Measurements from ENCODE around the gene PDIA2.

PDIA2 gene

GRCh38 chr16:278863-279366 is 4.0 kb upstream of the PDIA2 start (continued):
- TF ChIP-seq BCL6B (tag by site-specific recombination; IDR thresholded peaks at IDR 0.05), result no peak
- peak; percentile 64 for TF ChIP-seq ZBTB17 (tag by site-specific recombination; IDR thresholded peaks at IDR 0.05)
- 0 out of 2 replicates have a peak, but pooled peaks have one; percentile 26 for TF ChIP-seq HIC1 (tag by site-specific recombination; IDR thresholded peaks at IDR 0.05)

GRCh38 chr16:279531-279930 is 3.4 kb upstream of the PDIA2 start:
- H3K4me3 ChIP-seq (ENCODE audit: low read depth, low read length), result no peak overlapping the region
- no peak overlapping the region; the same call in 1 of the 2 replicates for H3K27ac ChIP-seq (ENCODE audit: extremely low read depth, low read depth, low read length)
- H3K36me3 ChIP-seq (ENCODE audit: control insufficient read depth in 2 of 2, insufficient read depth in 1 of 2, low read length in 2 of 2), result no peaks in the 10 kb centered on the region
- no peaks in the 10 kb centered on the region for H3K9me3 ChIP-seq (ENCODE audit: control insufficient read depth, insufficient read depth, low read depth, low read length)
- H3K4me1 ChIP-seq (ENCODE audit: control insufficient read depth, insufficient read depth, low read length), result no peaks in the 10 kb centered on the region
- CTCF ChIA-PET, result interaction anchor here (1.0 kb wide), 1 partner anchor 168 kb away, joined by 3 read pairs; no protein-coding TSS in a partner anchor
- POLR2A ChIA-PET, result interaction anchor here (0.7 to 1.8 kb wide), 2 partner anchors 73 to 82 kb away, joined by 3 to 4 read pairs; partner anchors contain the start of gene AXIN1
- TF ChIP-seq ZXDB (tag by site-specific recombination; IDR thresholded peaks at IDR 0.05) (no peak), ZNF843 (tag by site-specific recombination; IDR thresholded peaks at IDR 0.05) (no peak), ZSCAN30 (tag by site-specific recombination; IDR thresholded peaks at IDR 0.05) (no peak), ZNF169 (tag by site-specific recombination; IDR thresholded peaks at IDR 0.05) (no peak), ZNF677 (tag by site-specific recombination; IDR thresholded peaks at IDR 0.05) (no peak), ZNF157 (tag by site-specific recombination; IDR thresholded peaks at IDR 0.05) (no peak), ZNF112 (tag by site-specific recombination; IDR thresholded peaks at IDR 0.05) (no peak), ZNF37A (tag by site-specific recombination; IDR thresholded peaks at IDR 0.05) (no peak), ZNF747 (tag by site-specific recombination; IDR thresholded peaks at IDR 0.05) (no peak), ZNF785 (tag by site-specific recombination; IDR thresholded peaks at IDR 0.05) (no peak), ZNF146 (tag by site-specific recombination; IDR thresholded peaks at IDR 0.05) (no peak), ZNF629 (tag by site-specific recombination; IDR thresholded peaks at IDR 0.05) (no peak), ZNF624 (tag by site-specific recombination; IDR thresholded peaks at IDR 0.05) (no peak)
- TF ChIP-seq, protein P1, sequence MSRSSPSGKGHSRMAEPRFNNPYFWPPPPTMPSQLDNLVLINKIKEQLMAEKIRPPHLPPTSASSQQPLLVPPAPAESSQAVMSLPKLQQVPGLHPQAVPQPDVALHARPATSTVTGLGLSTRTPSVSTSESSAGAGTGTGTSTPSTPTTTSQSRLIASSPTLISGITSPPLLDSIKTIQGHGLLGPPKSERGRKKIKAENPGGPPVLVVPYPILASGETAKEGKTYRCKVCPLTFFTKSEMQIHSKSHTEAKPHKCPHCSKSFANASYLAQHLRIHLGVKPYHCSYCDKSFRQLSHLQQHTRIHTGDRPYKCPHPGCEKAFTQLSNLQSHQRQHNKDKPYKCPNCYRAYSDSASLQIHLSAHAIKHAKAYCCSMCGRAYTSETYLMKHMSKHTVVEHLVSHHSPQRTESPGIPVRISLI (tag by site-specific recombination; IDR thresholded peaks at IDR 0.05), result no peak
- TF ChIP-seq, protein P2, sequence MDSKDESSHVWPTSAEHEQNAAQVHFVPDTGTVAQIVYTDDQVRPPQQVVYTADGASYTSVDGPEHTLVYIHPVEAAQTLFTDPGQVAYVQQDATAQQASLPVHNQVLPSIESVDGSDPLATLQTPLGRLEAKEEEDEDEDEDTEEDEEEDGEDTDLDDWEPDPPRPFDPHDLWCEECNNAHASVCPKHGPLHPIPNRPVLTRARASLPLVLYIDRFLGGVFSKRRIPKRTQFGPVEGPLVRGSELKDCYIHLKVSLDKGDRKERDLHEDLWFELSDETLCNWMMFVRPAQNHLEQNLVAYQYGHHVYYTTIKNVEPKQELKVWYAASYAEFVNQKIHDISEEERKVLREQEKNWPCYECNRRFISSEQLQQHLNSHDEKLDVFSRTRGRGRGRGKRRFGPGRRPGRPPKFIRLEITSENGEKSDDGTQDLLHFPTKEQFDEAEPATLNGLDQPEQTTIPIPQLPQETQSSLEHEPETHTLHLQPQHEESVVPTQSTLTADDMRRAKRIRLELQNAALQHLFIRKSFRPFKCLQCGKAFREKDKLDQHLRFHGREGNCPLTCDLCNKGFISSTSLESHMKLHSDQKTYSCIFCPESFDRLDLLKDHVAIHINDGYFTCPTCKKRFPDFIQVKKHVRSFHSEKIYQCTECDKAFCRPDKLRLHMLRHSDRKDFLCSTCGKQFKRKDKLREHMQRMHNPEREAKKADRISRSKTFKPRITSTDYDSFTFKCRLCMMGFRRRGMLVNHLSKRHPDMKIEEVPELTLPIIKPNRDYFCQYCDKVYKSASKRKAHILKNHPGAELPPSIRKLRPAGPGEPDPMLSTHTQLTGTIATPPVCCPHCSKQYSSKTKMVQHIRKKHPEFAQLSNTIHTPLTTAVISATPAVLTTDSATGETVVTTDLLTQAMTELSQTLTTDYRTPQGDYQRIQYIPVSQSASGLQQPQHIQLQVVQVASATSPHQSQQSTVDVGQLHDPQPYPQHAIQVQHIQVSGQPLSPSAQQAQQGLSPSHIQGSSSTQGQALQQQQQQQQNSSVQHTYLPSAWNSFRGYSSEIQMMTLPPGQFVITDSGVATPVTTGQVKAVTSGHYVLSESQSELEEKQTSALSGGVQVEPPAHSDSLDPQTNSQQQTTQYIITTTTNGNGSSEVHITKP (tag by site-specific recombination; IDR thresholded peaks at IDR 0.05), result no peak
- TF ChIP-seq, protein P3, sequence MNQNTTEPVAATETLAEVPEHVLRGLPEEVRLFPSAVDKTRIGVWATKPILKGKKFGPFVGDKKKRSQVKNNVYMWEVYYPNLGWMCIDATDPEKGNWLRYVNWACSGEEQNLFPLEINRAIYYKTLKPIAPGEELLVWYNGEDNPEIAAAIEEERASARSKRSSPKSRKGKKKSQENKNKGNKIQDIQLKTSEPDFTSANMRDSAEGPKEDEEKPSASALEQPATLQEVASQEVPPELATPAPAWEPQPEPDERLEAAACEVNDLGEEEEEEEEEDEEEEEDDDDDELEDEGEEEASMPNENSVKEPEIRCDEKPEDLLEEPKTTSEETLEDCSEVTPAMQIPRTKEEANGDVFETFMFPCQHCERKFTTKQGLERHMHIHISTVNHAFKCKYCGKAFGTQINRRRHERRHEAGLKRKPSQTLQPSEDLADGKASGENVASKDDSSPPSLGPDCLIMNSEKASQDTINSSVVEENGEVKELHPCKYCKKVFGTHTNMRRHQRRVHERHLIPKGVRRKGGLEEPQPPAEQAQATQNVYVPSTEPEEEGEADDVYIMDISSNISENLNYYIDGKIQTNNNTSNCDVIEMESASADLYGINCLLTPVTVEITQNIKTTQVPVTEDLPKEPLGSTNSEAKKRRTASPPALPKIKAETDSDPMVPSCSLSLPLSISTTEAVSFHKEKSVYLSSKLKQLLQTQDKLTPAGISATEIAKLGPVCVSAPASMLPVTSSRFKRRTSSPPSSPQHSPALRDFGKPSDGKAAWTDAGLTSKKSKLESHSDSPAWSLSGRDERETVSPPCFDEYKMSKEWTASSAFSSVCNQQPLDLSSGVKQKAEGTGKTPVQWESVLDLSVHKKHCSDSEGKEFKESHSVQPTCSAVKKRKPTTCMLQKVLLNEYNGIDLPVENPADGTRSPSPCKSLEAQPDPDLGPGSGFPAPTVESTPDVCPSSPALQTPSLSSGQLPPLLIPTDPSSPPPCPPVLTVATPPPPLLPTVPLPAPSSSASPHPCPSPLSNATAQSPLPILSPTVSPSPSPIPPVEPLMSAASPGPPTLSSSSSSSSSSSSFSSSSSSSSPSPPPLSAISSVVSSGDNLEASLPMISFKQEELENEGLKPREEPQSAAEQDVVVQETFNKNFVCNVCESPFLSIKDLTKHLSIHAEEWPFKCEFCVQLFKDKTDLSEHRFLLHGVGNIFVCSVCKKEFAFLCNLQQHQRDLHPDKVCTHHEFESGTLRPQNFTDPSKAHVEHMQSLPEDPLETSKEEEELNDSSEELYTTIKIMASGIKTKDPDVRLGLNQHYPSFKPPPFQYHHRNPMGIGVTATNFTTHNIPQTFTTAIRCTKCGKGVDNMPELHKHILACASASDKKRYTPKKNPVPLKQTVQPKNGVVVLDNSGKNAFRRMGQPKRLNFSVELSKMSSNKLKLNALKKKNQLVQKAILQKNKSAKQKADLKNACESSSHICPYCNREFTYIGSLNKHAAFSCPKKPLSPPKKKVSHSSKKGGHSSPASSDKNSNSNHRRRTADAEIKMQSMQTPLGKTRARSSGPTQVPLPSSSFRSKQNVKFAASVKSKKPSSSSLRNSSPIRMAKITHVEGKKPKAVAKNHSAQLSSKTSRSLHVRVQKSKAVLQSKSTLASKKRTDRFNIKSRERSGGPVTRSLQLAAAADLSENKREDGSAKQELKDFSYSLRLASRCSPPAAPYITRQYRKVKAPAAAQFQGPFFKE (tag by site-specific recombination; IDR thresholded peaks at IDR 0.05; ENCODE audit: borderline replicate concordance), result no peak

Data from HEK293 (cell line).